Activated CD4-positive, alpha-beta T cell treated with anti-CD3 and anti-CD28 coated beads, Interleukin-2, amount 50 U/mL, for 1 hour (primary cell): Measurements from ENCODE around the gene ADD2.

Source experiments
- DNase-seq: peaks from one replicate; pipeline ENCODE4 v3.0.0-alpha.2; 2020

ADD2 gene

GRCh38 chr2:70784320-70784719, 16.3 kb upstream of the ADD2 start:
- no peak for DNase-seq

DNA sequence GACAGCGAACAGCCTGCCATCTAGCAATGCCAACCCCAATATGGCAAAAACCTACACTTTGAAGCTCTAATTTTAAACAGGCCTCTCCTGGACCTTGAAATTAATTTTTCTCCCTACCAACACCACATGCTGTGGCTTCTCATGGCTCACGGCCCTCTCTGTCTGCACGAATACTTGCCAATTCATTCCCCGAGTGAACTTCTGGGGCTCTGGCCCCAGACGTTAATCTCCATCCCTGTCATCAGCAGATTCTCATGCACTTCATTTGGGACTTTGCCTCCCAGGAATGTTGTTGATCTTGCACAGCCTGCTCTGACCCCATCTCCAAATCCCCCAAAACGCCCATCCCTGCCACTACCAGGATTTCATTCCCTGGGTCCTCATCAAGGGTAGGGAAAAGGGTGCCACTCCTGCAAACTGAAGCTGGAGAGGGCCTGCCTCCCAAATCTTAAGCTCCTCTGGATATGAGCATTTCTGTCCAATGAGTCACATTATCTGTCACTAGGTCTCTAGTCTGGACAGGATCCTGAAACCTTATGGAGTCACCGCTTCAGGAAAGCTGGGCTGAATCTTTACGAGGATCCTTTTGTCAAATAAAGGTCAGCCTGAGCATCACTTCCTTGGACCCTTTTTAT, 12.0 kb upstream of the ADD2 start:
- no peak for DNase-seq

DNA sequence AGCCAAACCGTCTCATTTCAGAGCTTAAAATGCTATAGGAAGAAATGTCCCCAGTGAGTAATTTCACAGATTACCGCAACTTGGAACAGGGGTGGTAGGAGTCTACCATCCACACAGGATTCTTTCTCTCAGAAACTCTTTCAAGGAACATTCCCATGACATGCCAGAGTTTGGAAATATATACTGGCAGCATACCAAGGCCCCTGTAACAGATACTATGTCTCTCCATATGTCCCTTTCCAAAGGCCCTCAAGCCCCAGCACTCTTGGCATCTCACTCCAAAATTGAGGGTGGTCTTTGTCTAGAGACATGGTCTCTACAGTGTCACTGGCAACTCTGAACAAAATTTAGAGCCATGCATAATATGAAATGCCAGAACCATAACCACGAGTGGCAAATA, 11.5 kb upstream of the ADD2 start:
- no peak for DNase-seq

GRCh38 chr2:70778676-70779075, 10.7 kb upstream of the ADD2 start:
- DNase-seq, result no peak

GRCh38 chr2:70777450-70777849, 9.4 kb upstream of the ADD2 start:
- no peak for DNase-seq

DNA sequence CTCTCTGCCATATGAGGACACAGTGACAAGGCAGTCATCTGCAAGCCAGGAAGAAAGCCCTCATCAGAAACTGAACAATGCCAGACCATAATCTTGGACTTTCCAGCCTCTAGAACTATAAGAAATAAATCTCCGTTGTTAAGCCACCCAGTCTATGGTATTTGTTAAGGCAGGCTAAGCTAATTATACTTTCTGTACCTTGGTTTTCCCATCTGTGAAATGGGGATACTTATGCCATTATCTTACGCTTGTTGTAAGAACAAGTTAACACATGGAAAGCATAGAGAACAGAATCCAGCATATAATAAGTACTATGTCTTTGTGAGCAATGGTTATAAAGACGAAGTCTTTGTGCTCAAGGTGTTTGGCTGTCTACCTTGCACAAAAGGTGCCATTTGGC, 8.3 kb upstream of the ADD2 start:
- no peak for DNase-seq

GRCh38 chr2:70775141-70775540, 7.1 kb upstream of the ADD2 start:
- no peak for DNase-seq

DNA sequence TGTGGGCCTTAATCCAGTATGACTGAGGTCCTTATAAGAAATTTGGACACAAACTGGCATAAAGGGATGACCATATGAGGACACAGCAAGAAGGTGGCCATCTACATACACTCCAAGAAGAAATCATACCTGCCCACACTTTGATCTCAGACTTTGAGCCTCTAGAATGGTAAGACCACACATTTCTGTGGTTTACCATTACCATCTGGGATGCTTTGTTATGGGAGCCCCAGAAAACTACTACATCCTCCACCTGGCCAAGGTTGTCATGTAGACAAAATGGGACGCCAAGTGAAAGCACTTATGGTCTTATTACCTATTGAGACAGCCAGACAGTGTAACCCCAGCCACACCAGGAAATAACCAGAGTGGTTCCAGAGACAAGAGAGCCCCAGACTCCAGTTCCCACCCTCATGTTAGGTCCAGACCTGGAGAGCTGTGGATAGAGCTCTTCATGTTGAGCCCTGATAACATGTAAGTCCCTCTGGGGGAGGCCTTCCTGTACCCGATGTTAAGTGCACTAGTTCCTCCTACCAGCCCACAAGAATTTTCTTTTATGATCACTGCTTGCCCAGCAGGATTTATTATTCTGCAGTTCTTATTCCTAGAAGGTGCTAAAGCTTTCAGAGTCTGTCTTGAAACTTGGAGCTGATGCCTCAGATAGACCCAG, 4.6 kb upstream of the ADD2 start:
- no peak for DNase-seq

DNA sequence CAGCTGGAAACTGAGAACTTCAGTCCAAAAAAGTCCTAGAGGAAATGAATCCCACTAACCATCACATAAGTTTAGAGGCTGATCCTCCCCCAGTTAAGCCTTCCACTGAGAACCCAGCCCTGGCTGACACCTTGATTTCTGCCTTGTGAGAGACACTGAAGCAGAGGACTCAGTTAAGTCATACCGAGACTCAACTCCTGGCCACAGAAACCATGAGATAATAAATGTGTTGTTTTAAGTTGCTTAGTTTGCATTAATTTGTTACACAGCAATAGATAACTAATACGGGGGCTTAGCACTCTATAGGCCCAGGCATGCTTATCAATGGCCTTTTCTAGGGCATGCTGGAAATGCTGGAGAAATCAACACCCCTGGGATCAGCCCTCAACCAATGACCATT, 3.4 kb upstream of the ADD2 start:
- no peak for DNase-seq

DNA sequence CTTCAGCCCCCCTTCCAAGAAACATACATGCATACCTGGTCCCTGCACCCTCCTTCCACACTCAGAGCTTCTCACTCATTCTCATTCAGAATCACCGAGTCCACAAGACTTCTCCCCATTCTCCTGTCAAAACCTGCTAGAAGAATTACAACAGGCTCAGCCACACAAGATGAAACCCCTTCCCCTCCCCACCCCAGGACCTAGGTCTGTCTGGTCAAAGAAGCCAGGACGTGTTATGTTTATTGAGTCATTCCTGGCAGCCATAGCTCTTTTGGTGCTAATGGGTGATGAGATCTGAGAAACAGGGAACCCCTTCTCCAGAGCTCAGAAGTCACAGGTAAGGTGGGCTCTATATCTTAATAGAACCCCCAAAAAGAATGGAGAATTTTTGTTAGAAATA, 1.4 kb upstream of the ADD2 start:
- DNase-seq, result no peak

DNA sequence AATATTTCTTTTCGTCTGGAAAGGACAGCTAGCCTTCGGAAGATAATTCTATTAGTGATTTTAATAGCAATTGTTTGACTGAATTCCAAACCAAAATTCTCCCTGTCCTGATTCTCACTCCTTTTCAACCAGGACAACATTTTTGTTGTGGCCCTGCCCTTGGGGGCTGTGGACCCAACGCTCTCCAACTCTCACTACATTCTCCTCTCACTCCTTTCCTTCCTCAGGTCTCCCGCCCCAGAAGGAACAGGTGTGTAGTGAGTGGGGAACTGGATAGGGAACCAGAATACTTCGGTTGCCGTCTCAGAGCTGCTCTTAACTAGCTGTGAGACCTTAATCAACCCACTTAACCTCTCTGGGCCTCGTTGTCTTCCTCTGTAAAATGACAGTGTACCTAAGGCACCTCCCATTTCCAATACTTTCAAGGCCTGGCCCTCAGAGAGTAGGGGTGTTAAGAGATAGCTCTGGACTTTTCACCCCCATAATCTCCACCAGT, 638 bp upstream of the ADD2 start:
- DNase-seq, result no peak

GRCh38 chr2:70767079-70767698, 811 bp downstream of the ADD2 start:
- no peak for DNase-seq

GRCh38 chr2:70766357-70767078, 1.5 kb downstream of the ADD2 start:
- DNase-seq, result no peak

DNA sequence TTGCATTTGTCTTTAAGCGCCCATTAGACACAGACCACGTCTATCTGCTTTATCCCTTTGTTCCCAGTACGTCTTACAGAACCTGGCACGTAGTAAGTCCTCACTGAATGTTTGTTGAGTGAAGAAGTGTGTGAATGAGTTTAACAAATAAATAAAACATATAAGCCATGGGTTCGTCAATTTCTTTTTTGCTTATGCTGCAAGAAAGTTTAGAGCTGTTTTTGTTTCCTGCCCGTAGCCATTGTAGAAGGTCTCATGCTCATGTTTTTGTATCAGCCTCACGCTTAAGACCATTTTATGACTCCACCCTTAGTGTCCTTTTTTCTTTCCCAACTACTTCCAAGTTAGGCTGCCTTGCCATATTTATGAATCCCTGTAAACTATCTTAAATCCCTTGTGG, 2.5 kb downstream of the ADD2 start:
- DNase-seq, result no peak

DNA sequence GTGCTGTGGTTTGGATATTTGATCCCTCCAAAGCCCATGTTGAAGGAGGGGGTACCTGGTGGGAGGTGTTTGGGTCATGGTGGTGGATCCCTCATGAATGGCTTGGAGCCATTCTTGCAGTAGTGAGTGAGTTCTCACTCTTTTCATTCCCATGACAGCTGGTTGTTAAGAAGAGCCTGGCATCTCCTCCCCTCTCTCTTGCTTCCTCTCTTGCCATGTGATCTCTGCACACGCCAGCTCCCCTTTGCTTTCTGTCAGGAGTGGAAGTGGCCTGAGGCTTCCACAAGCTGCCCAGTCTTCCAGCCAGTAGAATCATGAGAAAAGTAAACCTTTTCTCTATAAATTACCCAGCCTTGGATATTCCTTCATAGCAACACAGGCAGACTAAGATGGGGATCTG, 8.6 kb downstream of the ADD2 start:
- no peak for DNase-seq

- DNase-seq, result no peak
Observed at GRCh38 chr2:70757966-70758365, 10.0 kb downstream of the ADD2 start.

- no peak for DNase-seq
Observed at GRCh38 chr2:70757360-70757759, 10.6 kb downstream of the ADD2 start.

DNA sequence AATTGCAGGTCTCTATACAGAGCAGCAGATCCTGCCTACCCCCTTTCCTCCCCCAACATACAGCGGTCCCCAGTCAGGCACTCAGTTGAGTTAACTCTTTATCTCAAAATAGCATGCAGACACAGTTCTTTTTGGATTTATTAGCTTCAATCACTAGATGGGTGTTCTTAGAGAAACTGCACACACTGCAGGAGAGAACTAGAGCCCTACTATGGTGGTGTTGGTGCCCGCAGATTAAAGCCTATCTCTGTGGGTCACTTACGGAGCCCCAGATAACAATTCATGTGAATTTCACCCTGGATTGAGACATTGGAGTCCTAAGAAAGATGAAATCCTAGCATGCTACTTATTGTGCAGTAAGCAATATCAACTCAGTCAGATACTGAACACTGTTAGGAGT, 11.9 kb downstream of the ADD2 start:
- DNase-seq, result no peak

- no peak for DNase-seq
Observed at GRCh38 chr2:70753902-70754301, 14.1 kb downstream of the ADD2 start.

DNA sequence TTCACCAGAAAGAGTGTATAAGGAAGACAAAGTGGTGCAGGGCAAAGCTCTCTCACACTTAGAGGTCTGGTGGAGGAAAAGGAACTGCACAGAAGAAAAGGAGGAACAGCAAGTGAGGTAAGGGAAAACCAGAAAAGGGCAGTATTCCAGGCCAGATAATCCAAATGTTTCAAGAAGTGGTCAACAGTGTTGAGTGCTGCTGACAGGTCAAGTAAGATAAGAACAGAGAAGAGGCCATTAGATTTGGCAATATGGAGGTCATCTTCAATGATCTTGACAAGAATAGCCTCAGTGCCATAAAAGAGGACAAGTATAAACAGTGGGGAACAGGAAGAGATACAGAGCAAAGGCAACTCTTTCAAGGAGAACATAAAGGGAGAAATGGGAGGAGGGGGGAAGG, 15.0 kb downstream of the ADD2 start:
- no peak for DNase-seq

DNA sequence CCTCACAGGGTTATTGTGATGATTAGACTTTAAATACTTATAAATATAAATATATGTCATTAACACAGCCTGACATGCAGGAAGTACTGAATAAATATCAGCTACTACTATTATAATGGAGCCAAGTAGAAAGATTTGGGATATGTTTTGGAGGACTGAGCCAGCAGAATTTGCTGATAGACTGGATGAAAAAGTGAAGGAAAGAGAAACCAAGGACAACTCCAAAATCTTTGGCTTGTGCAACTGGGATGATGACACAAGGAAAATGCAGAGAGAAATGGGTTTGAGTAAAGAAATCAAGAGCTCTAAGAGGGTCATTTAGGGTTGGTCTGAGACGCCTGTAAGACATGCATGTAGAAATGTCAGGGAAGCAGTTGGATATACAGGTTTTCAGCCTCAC, 15.6 kb downstream of the ADD2 start:
- no peak for DNase-seq

GRCh38 chr2:70751881-70752280, 16.1 kb downstream of the ADD2 start:
- no peak for DNase-seq

GRCh38 chr2:70750320-70750719, 17.7 kb downstream of the ADD2 start:
- DNase-seq, result no peak
